GM21737 (cell line): ENCODE data around the gene WDR12.
"Not testable (repeated sequence)": the region's sequence is repeated elsewhere in the genome, so short reads cannot be mapped to it uniquely, and the experiment has no call there.

Experiments used
- ATAC-seq: cut with Tn5 transposase; IDR thresholded peaks from one replicate; pipeline ENCODE4 v1.9.1; 2021; ENCODE audit warnings: mild to moderate bottlenecking, moderate library complexity; ENCODE audit not compliant: unreplicated experiment

Gene WDR12

GRCh38 chr2:202911512-202912341 lies at the start of gene WDR12, which contains the start of gene CARF:
Gene WDR12 (minus strand): TSS chr2:202911673. CDS start chr2:202911476, 197 bp downstream.
Gene CARF (plus strand): TSS chr2:202912275. CDS start chr2:202941903, 29,628 bp downstream.
- peak; percentile 66 for ATAC-seq

- no peak for ATAC-seq
Observed at GRCh38 chr2:202960524-202960923, 49.1 kb upstream of the WDR12 start.

GRCh38 chr2:202950592-202950991 lies 39.1 kb upstream of the WDR12 start:
- ATAC-seq = no peak

GRCh38 chr2:202949333-202949732 lies 37.9 kb upstream of the WDR12 start:
- not testable (repeated sequence) for ATAC-seq

- ATAC-seq = no peak
Observed at GRCh38 chr2:202945497-202945896, 34.0 kb upstream of the WDR12 start.

- no peak for ATAC-seq
Observed at GRCh38 chr2:202944816-202945215, 33.3 kb upstream of the WDR12 start.

- ATAC-seq = no peak
Observed at GRCh38 chr2:202944408-202944807, 32.9 kb upstream of the WDR12 start.

GRCh38 chr2:202941771-202942170 lies 30.3 kb upstream of the WDR12 start:
- no peak for ATAC-seq

- ATAC-seq = no peak
Observed at GRCh38 chr2:202938960-202939359, 27.5 kb upstream of the WDR12 start.

GRCh38 chr2:202934456-202934855 lies 23.0 kb upstream of the WDR12 start:
- ATAC-seq = no peak

GRCh38 chr2:202933958-202934357 lies 22.5 kb upstream of the WDR12 start:
- no peak for ATAC-seq

GRCh38 chr2:202933139-202933510 lies 21.7 kb upstream of the WDR12 start:
- no peak for ATAC-seq

GRCh38 chr2:202932425-202933138 lies 21.1 kb upstream of the WDR12 start:
- no peak for ATAC-seq

- no peak for ATAC-seq
Observed at GRCh38 chr2:202918860-202919259, 7.4 kb upstream of the WDR12 start.

- peak; percentile 55 for ATAC-seq
Observed at GRCh38 chr2:202912342-202913201, 1.1 kb upstream of the WDR12 start.

- ATAC-seq = no peak
Observed at GRCh38 chr2:202911203-202911511, 316 bp downstream of the WDR12 start.

GRCh38 chr2:202910698-202911097 lies 775 bp downstream of the WDR12 start:
- no peak for ATAC-seq

- ATAC-seq = not testable (repeated sequence)
Observed at GRCh38 chr2:202910250-202910649, 1.2 kb downstream of the WDR12 start.

- no peak for ATAC-seq
Observed at GRCh38 chr2:202909394-202910192, 1.9 kb downstream of the WDR12 start.

GRCh38 chr2:202908186-202908585 lies 3.3 kb downstream of the WDR12 start:
- ATAC-seq = no peak
